ENCODE measurements around the gene SVEP1. TPM values are rescaled to one million over a fixed set of nuclear protein-coding genes. Genes with fewer than 3 reads are reported as not detected.

SVEP1 gene
- total and polyA plus RNA-seq, 8 donors = 0.43 to 64.4 (median 8.4) TPM

DNA sequence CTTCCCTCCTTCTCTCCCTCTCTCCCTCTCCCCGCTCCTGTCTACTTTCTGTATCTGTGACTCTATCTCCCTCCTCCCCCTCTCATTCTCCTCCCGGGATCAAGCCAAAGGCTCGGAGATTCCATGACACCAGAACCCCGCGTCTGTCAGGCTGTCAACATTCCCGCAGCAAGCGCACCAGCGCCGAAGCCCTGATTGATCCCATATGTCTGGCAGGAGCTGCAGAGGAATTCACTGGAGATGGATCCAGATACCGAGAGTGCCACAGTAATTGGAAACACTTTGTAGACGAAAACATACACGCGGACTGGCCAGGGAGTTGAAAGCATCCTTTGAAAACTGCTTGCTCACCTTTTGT is 300 bp upstream of the SVEP1 start:
- Histone ChIP-seq H3K27ac (peak overlapping the region in 4 of 5 donors; percentile 76 to 85 (median 78)), H3K9me3 (no peaks in the 10 kb centered on the region), H3K4me1 (peaks cover 0 to 24% (median 16%) of the 10 kb centered on the region in 4 donors), H3K36me3 (no peaks in the 10 kb centered on the region), H3K27me3 (peaks cover 6 to 37% (median 28%) of the 10 kb centered on the region in 3 donors), H3K4me3 (peak overlapping the region; percentile 48 to 58 (median 52))
- intact Hi-C loops (cut with DNase I; ENCODE audit: low total_unique reads) = no loop called here
- peak in 1 of 2 donors; percentile 69 for DNase-seq
- WGBS, 5 donors = 1 to 5% (median 2%) methylated on average over 13 of the region's 13 CpGs
- TF ChIP-seq CTCF (IDR thresholded peaks at IDR 0.05) (no peak), POLR2AphosphoS5 (IDR thresholded peaks at IDR 0.05) (no peak), POLR2A (IDR thresholded peaks at IDR 0.05) (no peak), EP300 (IDR thresholded peaks at IDR 0.05) (no peak)

- Histone ChIP-seq H3K4me1 (peaks cover 0 to 24% (median 16%) of the 10 kb centered on the region in 4 donors), H3K27ac (peak overlapping the region; percentile 34 to 85 (median 76)), H3K36me3 (no peaks in the 10 kb centered on the region), H3K9me3 (no peaks in the 10 kb centered on the region), H3K4me3 (peak overlapping the region; percentile 48 to 58 (median 52)), H3K27me3 (peaks cover 6 to 37% (median 28%) of the 10 kb centered on the region in 3 donors)
- intact Hi-C loops (cut with DNase I; ENCODE audit: low total_unique reads) = no loop called here
- 10 to 16% (median 11%) methylated on average over 22 of the region's 22 CpGs for WGBS, 5 donors
- DNase-seq = peak in 1 of 2 donors; percentile 17
- TF ChIP-seq POLR2A (IDR thresholded peaks at IDR 0.05) (no peak), CTCF (IDR thresholded peaks at IDR 0.05) (no peak), EP300 (IDR thresholded peaks at IDR 0.05) (no peak), POLR2AphosphoS5 (IDR thresholded peaks at IDR 0.05) (no peak)
Measured at GRCh38 chr9:110578575-110579033, 937 bp downstream of the SVEP1 start.

DNA sequence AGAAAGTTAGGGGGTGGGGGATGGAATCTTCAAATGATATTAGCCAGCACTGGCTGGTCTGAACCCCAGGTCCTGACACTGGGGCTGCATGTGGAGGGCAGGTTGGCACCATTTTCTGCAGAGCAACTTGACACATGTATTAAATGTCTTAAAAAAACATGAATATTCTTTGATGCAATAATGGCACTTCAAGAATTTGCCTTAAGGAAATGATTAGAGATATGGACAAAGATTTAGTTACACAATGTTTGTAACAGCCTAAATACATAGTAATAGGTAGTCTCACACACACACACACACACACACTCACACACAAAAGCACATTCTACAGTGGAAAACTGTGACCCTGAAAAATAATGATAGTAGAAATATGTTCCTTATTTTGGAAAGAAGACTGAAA is 3.6 kb downstream of the SVEP1 start:
- Histone ChIP-seq H3K27me3 (peaks cover 6 to 29% (median 27%) of the 10 kb centered on the region in 3 donors), H3K36me3 (no peaks in the 10 kb centered on the region), H3K4me1 (peaks cover 0 to 24% (median 16%) of the 10 kb centered on the region in 4 donors), H3K27ac (no peak overlapping the region), H3K4me3 (peak overlapping the region in 1 of 4 donors; percentile 13), H3K9me3 (no peaks in the 10 kb centered on the region)
- no peak for DNase-seq
- TF ChIP-seq POLR2A (IDR thresholded peaks at IDR 0.05) (no peak), EP300 (IDR thresholded peaks at IDR 0.05) (no peak), POLR2AphosphoS5 (IDR thresholded peaks at IDR 0.05) (no peak), CTCF (IDR thresholded peaks at IDR 0.05) (no peak)
- intact Hi-C loops (cut with DNase I; ENCODE audit: low total_unique reads) = no loop called here

GRCh38 chr9:110575169-110575568 is 4.4 kb downstream of the SVEP1 start:
- Histone ChIP-seq H3K4me1 (peaks cover 0 to 18% (median 13%) of the 10 kb centered on the region in 4 donors), H3K4me3 (no peak overlapping the region), H3K36me3 (no peaks in the 10 kb centered on the region), H3K27ac (no peak overlapping the region), H3K9me3 (no peaks in the 10 kb centered on the region), H3K27me3 (peaks cover 6 to 21% (median 20%) of the 10 kb centered on the region in 3 donors)
- WGBS, 5 donors = 63 to 84% (median 71%) methylated on average over 5 of the region's 5 CpGs
- no peak for DNase-seq
- TF ChIP-seq CTCF (IDR thresholded peaks at IDR 0.05) (no peak), POLR2AphosphoS5 (IDR thresholded peaks at IDR 0.05) (no peak), EP300 (IDR thresholded peaks at IDR 0.05) (no peak), POLR2A (IDR thresholded peaks at IDR 0.05) (no peak)
- intact Hi-C loops (cut with DNase I; ENCODE audit: low total_unique reads) = no loop called here
